HepG2 (cell line): ENCODE data around the gene SHISA5. TPM values are rescaled to one million over a fixed set of nuclear protein-coding genes. Genes with fewer than 3 reads are reported as not detected.

Source experiments
- ATAC-seq: fragments of 200-7000 bp; cut with Tn5 transposase; 3 replicates; pipeline ENCODE4 v1.9.1; 2020; ENCODE audit warnings: mild to moderate bottlenecking, moderate library complexity
- BruUV-seq: library from RNA; stranded (reverse); fragments of 400-500 nt; replicated peaks from 2 replicates; lab custom pipeline; 2021; lab: Mats Ljungman, UMichigan
- CTCF ChIA-PET: fragments of 300-600 bp; formaldehyde crosslinking; extraction: SDS; loops from one replicate; lab custom pipeline; 2021; ENCODE audit warnings: low total read pairs, inconsistent platforms, low intra/inter-chr PET ratio; lab: Yijun Ruan, JAX
- POLR2A ChIA-PET: fragments of 350-600 bp; sonication (Branson Sonifier 250); formaldehyde crosslinking; loops from one replicate; lab custom pipeline; 2020; ENCODE audit warnings: antibody characterized with exemption, inconsistent platforms; lab: Yijun Ruan, JAX
- DNase-seq: peaks from one replicate; pipeline ENCODE4 v3.0.0-alpha.2; 2015; ENCODE audit warnings: low spot score
- FAIRE-seq: peaks from 3 replicates; lab custom pipeline; 2011; peaks lifted over from hg19 to GRCh38; lab: Jason Lieb, UNC
- H2AFZ ChIP-seq: one replicate; pipeline ENCODE4 v1.6.1; 2011; ENCODE audit warnings: low read length, inconsistent platforms
- H3K27ac ChIP-seq: fragments of 300-600 bp; 3 replicates; pipeline ENCODE4 v1.8.0; 2011; ENCODE audit warnings: mixed run types, mild to moderate bottlenecking, mixed read lengths, low read length, inconsistent platforms; ENCODE audit not compliant: insufficient read depth; ENCODE audit errors: extremely low read length
- H3K27me3 ChIP-seq, 2 experiments: fragments of 200-600 bp in 1 of 2; 2 replicates in 1 of 2; 3 replicates in 1 of 2; pipeline versions ENCODE4 v1.6.0 to v1.8.0; 2011; ENCODE audit warnings: low read length in 2 of 2, mild to moderate bottlenecking in 2 of 2, moderate library complexity in 2 of 2, inconsistent platforms in 1 of 2; ENCODE audit not compliant: insufficient read depth in 2 of 2, control insufficient read depth in 1 of 2
- H3K36me3 ChIP-seq, 2 experiments: fragments of 200-600 bp in 1 of 2; replicated peaks in 1 of 2; 2 replicates in 1 of 2; 3 replicates in 1 of 2; pipeline versions ENCODE4 v1.5.1 to v1.8.0; 2011; ENCODE audit warnings: low read length in 2 of 2, inconsistent platforms in 1 of 2; ENCODE audit not compliant: insufficient read depth in 2 of 2, control insufficient read depth in 1 of 2
- H3K4me1 ChIP-seq: 2 replicates; pipeline ENCODE4 v1.5.1; 2012; ENCODE audit warnings: low read length, inconsistent platforms; ENCODE audit not compliant: insufficient read depth
- H3K4me2 ChIP-seq: 2 replicates; pipeline ENCODE4 v1.6.0; 2011; ENCODE audit warnings: low read depth, low read length, inconsistent platforms
- H3K4me3 ChIP-seq, 3 experiments: fragments of 200-600 bp in 1 of 3; sonication (generic), shearing (Covaris generic) in 1 of 3; replicated peaks in 1 of 3; 2 replicates each; pipeline ENCODE4 v1.5.1; 2011 to 2016; ENCODE audit warnings: low read length in 3 of 3, inconsistent platforms in 2 of 3, low read depth in 2 of 3, mild to moderate bottlenecking in 2 of 3, control low read depth in 1 of 3, mixed read lengths in 1 of 3; ENCODE audit not compliant: insufficient read depth in 1 of 3
- H3K79me2 ChIP-seq: one replicate; pipeline ENCODE4 v1.6.1; 2011; ENCODE audit warnings: low read length, inconsistent platforms; ENCODE audit not compliant: insufficient read depth
- H3K9ac ChIP-seq: 2 replicates; pipeline ENCODE4 v1.6.0; 2011; ENCODE audit warnings: mild to moderate bottlenecking, low read depth, low read length, inconsistent platforms; ENCODE audit not compliant: insufficient read depth
- H3K9me3 ChIP-seq: 2 replicates; pipeline ENCODE4 v1.5.1; 2012; ENCODE audit warnings: mild to moderate bottlenecking, low read length
- H4K20me1 ChIP-seq: 2 replicates; pipeline ENCODE4 v1.6.0; 2011; ENCODE audit warnings: inconsistent platforms, mild to moderate bottlenecking, low read length, moderate library complexity; ENCODE audit not compliant: insufficient read depth
- ELF4 ChIP-seq: sonication (generic); formaldehyde crosslinking; IDR thresholded peaks from 2 replicates; pipeline ENCODE4 v1.5.0; 2020; ENCODE audit warnings: missing genetic modification reagents, mild to moderate bottlenecking, moderate library complexity, borderline replicate concordance
- GZF1 ChIP-seq: sonication (generic); formaldehyde crosslinking; IDR thresholded peaks from 2 replicates; pipeline ENCODE4 v1.5.1; 2020; ENCODE audit warnings: mild to moderate bottlenecking, missing genetic modification reagents
- HNRNPH1 ChIP-seq: fragments of 200-400 bp; formaldehyde crosslinking; optimal IDR thresholded peaks from 2 replicates; pipeline ENCODE3; 2017; ENCODE audit warnings: mild to moderate bottlenecking, low read depth, low read length
- KDM5A ChIP-seq: fragments of 200-600 bp; sonication (generic); IDR thresholded peaks from 2 replicates; pipeline ENCODE4 v1.7.0; 2018; ENCODE audit warnings: antibody characterized with exemption, mild to moderate bottlenecking, low read length, borderline replicate concordance
- KLF15 ChIP-seq: sonication (generic); formaldehyde crosslinking; IDR thresholded peaks from 2 replicates; pipeline ENCODE4 v1.8.1; 2023; ENCODE audit warnings: borderline replicate concordance, mild to moderate bottlenecking, inconsistent platforms, missing genetic modification reagents, mixed read lengths
- RFX3 ChIP-seq: IDR thresholded peaks from 2 replicates; pipeline ENCODE4 v1.6.1; 2016; ENCODE audit warnings: missing biosample characterization, missing genetic modification reagents
- ZFY ChIP-seq: sonication (generic); formaldehyde crosslinking; IDR thresholded peaks from 2 replicates; pipeline ENCODE4 v1.4.0; 2020; ENCODE audit warnings: missing genetic modification reagents
- ZNF263 ChIP-seq: sonication (generic); formaldehyde crosslinking; IDR thresholded peaks from 2 replicates; pipeline ENCODE4 v1.4.0; 2020; ENCODE audit warnings: missing genetic modification reagents
- ZNF350 ChIP-seq: sonication (generic); formaldehyde crosslinking; IDR thresholded peaks from 2 replicates; pipeline ENCODE4 v1.4.0; 2020; ENCODE audit warnings: mild to moderate bottlenecking, low read depth, missing genetic modification reagents, borderline replicate concordance
- ZNF441 ChIP-seq: sonication (generic); formaldehyde crosslinking; IDR thresholded peaks from 2 replicates; pipeline ENCODE4 v1.7.0; 2021; ENCODE audit warnings: missing genetic modification reagents, borderline replicate concordance
- ZNF792 ChIP-seq: IDR thresholded peaks from 2 replicates; pipeline ENCODE4 v1.6.1; 2016
- ZNF839 ChIP-seq: sonication (generic); formaldehyde crosslinking; IDR thresholded peaks from 2 replicates; pipeline ENCODE4 v1.4.0; 2020; ENCODE audit warnings: missing genetic modification reagents, mild to moderate bottlenecking, borderline replicate concordance
- WGBS: methylation state at CpG from one replicate; pipeline ENCODE4 v1.1.6; 2017; ENCODE audit warnings: low lambda C conversion rate; 5-methylcytosine and 5-hydroxymethylcytosine counted together
- in situ Hi-C: cut with HindIII; loops from 2 replicates; pipeline ENCODE4 v1.10.0; 2017; ENCODE audit warnings: low pct_unique_long_range_greater_than_20kb; ENCODE audit not compliant: extremely low pct_ligation_motif_present
- intact Hi-C: fragments of 100-400 bp; cut with micrococcal nuclease; formaldehyde crosslinking; loops from one replicate; pipeline ENCODE4 v1.10.0; 2022; ENCODE audit not compliant: unreplicated experiment
- polyA plus RNA-seq, 8 experiments: library from polyadenylated mRNA; depleted of rRNA in 3 of 8; stranded (reverse) in 7 of 8; unstranded in 1 of 8; fragments of >200 nt; fragmentation: Illumina TruSeq in 4 of 8; extraction: Trizol in 4 of 8; gene quantifications; 2 replicates each; pipeline versions ENCODE4 v1.2.1 to v1.2.3, GENCODE V29; 2011 to 2016; ENCODE audit warnings: low read depth in 4 of 8, missing spikeins in 1 of 8, mixed read lengths in 1 of 8; ENCODE audit not compliant: insufficient read depth in 1 of 8
- total RNA-seq, 5 experiments: library from RNA; depleted of rRNA; stranded (reverse); fragments of >200 nt; fragmentation: Illumina TruSeq; extraction: Trizol; gene quantifications; 2 replicates each; pipeline ENCODE4 v1.2.3, GENCODE V29; 2016; ENCODE audit warnings: low read depth in 1 of 5
- TF ChIP-seq, protein P1 (sequence below): IDR thresholded peaks from 2 replicates; pipeline ENCODE4 v1.6.1; 2018; ENCODE audit warnings: missing genetic modification reagents, mild to moderate bottlenecking, missing compliant biosample characterization
- TF ChIP-seq, protein P2 (sequence below): sonication (generic); formaldehyde crosslinking; IDR thresholded peaks from 2 replicates; pipeline ENCODE4 v1.5.0; 2020; ENCODE audit warnings: missing genetic modification reagents
- TF ChIP-seq, protein P3 (sequence below), 2 experiments: sonication (generic) in 1 of 2; formaldehyde crosslinking in 1 of 2; IDR thresholded peaks; 2 replicates each; pipeline versions ENCODE4 v1.4.0 to v1.6.1; 2018 to 2020; ENCODE audit warnings: missing genetic modification reagents in 2 of 2, borderline replicate concordance in 1 of 2, low read depth in 1 of 2, mild to moderate bottlenecking in 1 of 2, missing biosample characterization in 1 of 2
- TF ChIP-seq, protein P4 (sequence below): sonication (generic); formaldehyde crosslinking; IDR thresholded peaks from 2 replicates; pipeline ENCODE4 v1.4.0; 2020; ENCODE audit warnings: mild to moderate bottlenecking, missing genetic modification reagents

Gene SHISA5
- total and polyA plus RNA-seq, 2 of the 13 experiments (the other 11 are each of a cell fraction or from before 2014, with no cell fraction given): 75.8 to 91.4 TPM

GRCh38 chr3:48428088-48428571, 75.8 kb downstream of the SHISA5 start:
- no peak for FAIRE-seq
- POLR2A ChIA-PET: interaction anchor here (0.5 to 9.0 kb wide), 15 partner anchors 8 to 194 kb away, joined by 3 to 130 read pairs (median 7); partner anchors contain the start of genes ATRIP, CCDC51, PFKFB4 and TMA7
- Histone ChIP-seq H3K4me1 (peaks cover 83% of the 10 kb centered on the region), H3K36me3 (peaks cover 14 to 26% of the 10 kb centered on the region in 2 experiments), H3K9me3 (no peaks in the 10 kb centered on the region), H3K9ac (peak overlapping the region; percentile 96), H4K20me1 (peaks cover 52% of the 10 kb centered on the region), H3K27me3 (no peaks in the 10 kb centered on the region), H3K79me2 (peaks cover 56% of the 10 kb centered on the region), H3K27ac (peak overlapping the region; percentile 99), H3K4me2 (peak overlapping the region; percentile 100), H2AFZ (no peak overlapping the region), H3K4me3 (peak overlapping the region; percentile 79 to 93 (median 86))
- ATAC-seq: no peak
- BruUV-seq: no TSS peak
- in situ Hi-C loops: no loop called here
- intact Hi-C loops: no loop called here
- no peak for DNase-seq
- CTCF ChIA-PET: interaction anchor here (3.1 kb wide), 1 partner anchor 8 kb away, joined by 14 read pairs; no protein-coding TSS in a partner anchor
- WGBS: 0% methylated on average over 2 of the region's 7 CpGs
- TF ChIP-seq ZNF263 (peak; percentile 55; the same call in 1 of the 2 replicates), GZF1 (CRISPR knock-in tag) (no peak), ZNF792 (CRISPR knock-in tag) (no peak), ZFY (CRISPR knock-in tag) (peak; percentile 14; the same call in 1 of the 2 replicates), ZNF350 (CRISPR knock-in tag) (peak; percentile 19; the same call in 1 of the 2 replicates), ZNF441 (CRISPR knock-in tag) (0 out of 2 replicates have a peak, but pooled peaks have one; percentile 7), ELF4 (CRISPR knock-in tag) (no peak), KLF15 (CRISPR knock-in tag) (no peak), HNRNPH1 (no peak), RFX3 (CRISPR knock-in tag) (no peak), KDM5A (0 out of 2 replicates have a peak, but pooled peaks have one; percentile 12), ZNF839 (CRISPR knock-in tag) (no peak)
- TF ChIP-seq, protein P1, sequence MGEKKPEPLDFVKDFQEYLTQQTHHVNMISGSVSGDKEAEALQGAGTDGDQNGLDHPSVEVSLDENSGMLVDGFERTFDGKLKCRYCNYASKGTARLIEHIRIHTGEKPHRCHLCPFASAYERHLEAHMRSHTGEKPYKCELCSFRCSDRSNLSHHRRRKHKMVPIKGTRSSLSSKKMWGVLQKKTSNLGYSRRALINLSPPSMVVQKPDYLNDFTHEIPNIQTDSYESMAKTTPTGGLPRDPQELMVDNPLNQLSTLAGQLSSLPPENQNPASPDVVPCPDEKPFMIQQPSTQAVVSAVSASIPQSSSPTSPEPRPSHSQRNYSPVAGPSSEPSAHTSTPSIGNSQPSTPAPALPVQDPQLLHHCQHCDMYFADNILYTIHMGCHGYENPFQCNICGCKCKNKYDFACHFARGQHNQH (CRISPR knock-in tag): 0 out of 2 replicates have a peak, but pooled peaks have one; percentile 28
- TF ChIP-seq, protein P2, sequence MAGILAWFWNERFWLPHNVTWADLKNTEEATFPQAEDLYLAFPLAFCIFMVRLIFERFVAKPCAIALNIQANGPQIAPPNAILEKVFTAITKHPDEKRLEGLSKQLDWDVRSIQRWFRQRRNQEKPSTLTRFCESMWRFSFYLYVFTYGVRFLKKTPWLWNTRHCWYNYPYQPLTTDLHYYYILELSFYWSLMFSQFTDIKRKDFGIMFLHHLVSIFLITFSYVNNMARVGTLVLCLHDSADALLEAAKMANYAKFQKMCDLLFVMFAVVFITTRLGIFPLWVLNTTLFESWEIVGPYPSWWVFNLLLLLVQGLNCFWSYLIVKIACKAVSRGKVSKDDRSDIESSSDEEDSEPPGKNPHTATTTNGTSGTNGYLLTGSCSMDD (CRISPR knock-in tag): no peak
- TF ChIP-seq, protein P3, sequence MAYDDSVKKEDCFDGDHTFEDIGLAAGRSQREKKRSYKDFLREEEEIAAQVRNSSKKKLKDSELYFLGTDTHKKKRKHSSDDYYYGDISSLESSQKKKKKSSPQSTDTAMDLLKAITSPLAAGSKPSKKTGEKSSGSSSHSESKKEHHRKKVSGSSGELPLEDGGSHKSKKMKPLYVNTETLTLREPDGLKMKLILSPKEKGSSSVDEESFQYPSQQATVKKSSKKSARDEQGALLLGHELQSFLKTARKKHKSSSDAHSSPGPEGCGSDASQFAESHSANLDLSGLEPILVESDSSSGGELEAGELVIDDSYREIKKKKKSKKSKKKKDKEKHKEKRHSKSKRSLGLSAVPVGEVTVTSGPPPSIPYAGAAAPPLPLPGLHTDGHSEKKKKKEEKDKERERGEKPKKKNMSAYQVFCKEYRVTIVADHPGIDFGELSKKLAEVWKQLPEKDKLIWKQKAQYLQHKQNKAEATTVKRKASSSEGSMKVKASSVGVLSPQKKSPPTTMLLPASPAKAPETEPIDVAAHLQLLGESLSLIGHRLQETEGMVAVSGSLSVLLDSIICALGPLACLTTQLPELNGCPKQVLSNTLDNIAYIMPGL (CRISPR knock-in tag; IDR thresholded peaks at IDR 0.05; ENCODE audit: borderline replicate concordance in 1 of 2, low read depth in 1 of 2): peak in 1 of 2 experiments; percentile 10; a peak in 1 of 4 replicates
- TF ChIP-seq, protein P4, sequence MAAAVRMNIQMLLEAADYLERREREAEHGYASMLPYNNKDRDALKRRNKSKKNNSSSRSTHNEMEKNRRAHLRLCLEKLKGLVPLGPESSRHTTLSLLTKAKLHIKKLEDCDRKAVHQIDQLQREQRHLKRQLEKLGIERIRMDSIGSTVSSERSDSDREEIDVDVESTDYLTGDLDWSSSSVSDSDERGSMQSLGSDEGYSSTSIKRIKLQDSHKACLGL (CRISPR knock-in tag): no peak
